ENCODE measurements around the gene ZNF41.

Gene ZNF41

DNA sequence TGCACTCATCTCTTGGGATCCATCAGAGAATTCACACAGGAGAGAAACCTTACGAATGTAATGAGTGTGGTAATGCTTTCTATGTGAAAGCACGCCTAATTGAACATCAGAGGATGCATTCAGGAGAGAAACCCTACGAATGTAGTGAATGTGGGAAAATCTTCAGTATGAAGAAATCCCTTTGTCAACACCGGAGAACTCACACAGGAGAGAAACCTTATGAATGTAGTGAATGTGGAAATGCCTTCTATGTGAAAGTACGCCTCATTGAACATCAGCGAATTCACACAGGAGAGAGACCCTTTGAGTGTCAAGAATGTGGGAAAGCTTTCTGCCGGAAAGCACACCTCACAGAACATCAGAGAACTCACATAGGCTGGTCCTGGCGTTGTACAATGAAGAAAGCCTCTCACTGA is 69.8 kb downstream of the ZNF41 start:
- in situ Hi-C loops (cut with HindIII; ENCODE audit: low sequenced_read_pairs): no loop called here
